Psoas muscle (tissue), 8 donors: ENCODE data around the gene LRRN2. TPM values are rescaled to one million over a fixed set of nuclear protein-coding genes. Genes with fewer than 3 reads are reported as not detected.

Source experiments
- ATAC-seq, 4 donors: fragments of 200-7000 bp; cut with Tn5 transposase; one replicate each; pipeline ENCODE4 v1.9.1; 2020; ENCODE audit warnings: moderate library complexity in 3 of 4, mild to moderate bottlenecking in 2 of 4
- DNase-seq, 2 donors: peaks; one replicate each; pipeline ENCODE4 v3.0.0-alpha.2; 2020
- H3K27ac ChIP-seq: fragments of 200-600 bp; one replicate; pipeline ENCODE4 v1.8.0; 2022
- H3K27me3 ChIP-seq, 3 donors: fragments of 200-600 bp in 1 of 3; one replicate each; pipeline versions ENCODE4 v1.6.1 to v1.8.0; 2013 to 2022; ENCODE audit warnings: low read length in 2 of 3, mild to moderate bottlenecking in 2 of 3, moderate library complexity in 1 of 3; ENCODE audit not compliant: insufficient read depth in 3 of 3
- H3K36me3 ChIP-seq, 2 donors: fragments of 200-600 bp in 1 of 2; one replicate each; pipeline versions ENCODE4 v1.6.1 to v1.8.0; 2013 to 2022; ENCODE audit warnings: low read depth in 1 of 2, mild to moderate bottlenecking in 1 of 2, moderate library complexity in 1 of 2; ENCODE audit not compliant: insufficient read depth in 1 of 2
- H3K4me1 ChIP-seq: fragments of 200-600 bp; one replicate; pipeline ENCODE4 v1.8.0; 2022
- H3K4me3 ChIP-seq: fragments of 200-600 bp; one replicate; pipeline ENCODE4 v1.8.0; 2022; ENCODE audit warnings: mild to moderate bottlenecking
- H3K9me3 ChIP-seq: fragments of 200-600 bp; one replicate; pipeline ENCODE4 v1.8.0; 2022
- CTCF ChIP-seq: fragments of 200-600 bp; IDR thresholded peaks from one replicate; pipeline ENCODE4 v1.8.0; 2022; ENCODE audit warnings: antibody characterized with exemption
- WGBS, 3 donors: extraction: QIAGEN DNeasy Blood & Tissue Kit; methylation state at CpG; one replicate each; pipeline versions ENCODE4 v1.1.6 to v1.1.7; 2013; 5-methylcytosine and 5-hydroxymethylcytosine counted together
- intact Hi-C, 2 donors: fragments of 100-400 bp; cut with DNase I; formaldehyde crosslinking; loops; one replicate each; pipeline versions ENCODE4 v1.11.0 to v1.14.2; 2022
- polyA plus RNA-seq, 3 donors: library from polyadenylated mRNA; stranded (reverse); fragments of 200-250 nt; gene quantifications; one replicate each; pipeline ENCODE4 v1.2.3, GENCODE V29; 2013
- total RNA-seq, 4 donors: library from RNA; stranded (reverse); fragmentation: NEBNext Ultra II Directional in 2 of 4; extraction: Animal tissue kit (Norgen Biotek cat#: 25700) in 2 of 4; gene quantifications; one replicate each; pipeline versions ENCODE4 v1.2.1 to v1.2.4, GENCODE V29; 2021 to 2023
- donor health status: healthy with polysubstance abuse.
- donor health status: DM: no; HTN: no; CAD: no; lungs with moderate emphysema.
- donor health status: Bipolar disorder and iron deficiency.
- donor health status: healthy.
- donor health status: DM: yes; HTN: yes; CAD: no.
- donor health status: DM: no; HTN: no; CAD: no.
- donor health status: DM: no; HTN: no; CAD: no.
- donor health status: DM: yes; HTN: yes; CAD: no.

LRRN2 gene
- total and polyA plus RNA-seq, 7 donors = 0.71 to 2.2 (median 0.94) TPM

- no peak for ATAC-seq
- Histone ChIP-seq H3K27me3 (peaks cover 0 to 42% (median 7%) of the 10 kb centered on the region in 3 donors), H3K4me1 (no peaks in the 10 kb centered on the region), H3K4me3 (peak overlapping the region; percentile 59), H3K27ac (no peak overlapping the region), H3K36me3 (no peaks in the 10 kb centered on the region), H3K9me3 (no peaks in the 10 kb centered on the region)
- 68 to 78% (median 74%) methylated on average over 10 of the region's 10 CpGs for WGBS, 3 donors
- DNase-seq = no peak
- intact Hi-C loops = no loop called here
- no peak for TF ChIP-seq CTCF
Observed at GRCh38 chr1:204683284-204684205, 2.0 kb downstream of the LRRN2 start.

- Histone ChIP-seq H3K4me3 (no peak overlapping the region), H3K9me3 (no peaks in the 10 kb centered on the region), H3K27ac (no peak overlapping the region), H3K4me1 (no peaks in the 10 kb centered on the region), H3K27me3 (peaks cover 0 to 16% (median 2%) of the 10 kb centered on the region in 3 donors), H3K36me3 (no peaks in the 10 kb centered on the region)
- TF ChIP-seq CTCF = no peak
- DNase-seq (no peak), ATAC-seq (no peak)
- 82 to 91% (median 83%) methylated on average over 7 of the region's 7 CpGs for WGBS, 3 donors
- intact Hi-C loops = no loop called here
Observed at GRCh38 chr1:204680461-204680860, 5.1 kb downstream of the LRRN2 start.

GRCh38 chr1:204680051-204680450, 5.5 kb downstream of the LRRN2 start:
- peaks cover 0 to 16% (median under 1%) of the 10 kb centered on the region in 3 donors for H3K27me3 ChIP-seq
- DNase-seq (no peak), ATAC-seq (no peak)
- intact Hi-C loops = no loop called here
- no peak overlapping the region for H3K27ac ChIP-seq
- no peaks in the 10 kb centered on the region for H3K9me3 ChIP-seq
- H3K36me3 ChIP-seq = no peaks in the 10 kb centered on the region
- no peak overlapping the region for H3K4me3 ChIP-seq
- no peaks in the 10 kb centered on the region for H3K4me1 ChIP-seq
- WGBS, 3 donors = 62 to 74% (median 66%) methylated on average over 3 of the region's 3 CpGs
- no peak for TF ChIP-seq CTCF

- intact Hi-C loops = no loop called here
- no peak overlapping the region for H3K27ac ChIP-seq
- no peaks in the 10 kb centered on the region for H3K36me3 ChIP-seq
- DNase-seq (no peak), ATAC-seq (no peak)
- H3K27me3 ChIP-seq = peaks cover 0 to 8% (median 0%) of the 10 kb centered on the region in 3 donors
- 79 to 81% (median 80%) methylated on average over 7 of the region's 7 CpGs for WGBS, 3 donors
- no peaks in the 10 kb centered on the region for H3K4me1 ChIP-seq
- H3K4me3 ChIP-seq = no peak overlapping the region
- TF ChIP-seq CTCF = no peak
- H3K9me3 ChIP-seq = no peaks in the 10 kb centered on the region
Observed at GRCh38 chr1:204678721-204679475, 6.6 kb downstream of the LRRN2 start.
